ENCODE measurements around the gene BDH2. TPM values are rescaled to one million over a fixed set of nuclear protein-coding genes. Genes with fewer than 3 reads are reported as not detected.

The BDH2 gene
- polyA plus RNA-seq, 2 of the 4 experiments (the other 2 are of a cell fraction) = 15.7 to 28.2 TPM

- FAIRE-seq (no peak), DNase-seq (ENCODE audit: low read depth in 1 of 2, low spot score in 1 of 2) (no peak), ATAC-seq (no peak)
- no peak overlapping the region for H3K27ac ChIP-seq
- H3K4me1 ChIP-seq = no peaks in the 10 kb centered on the region; the same call in 2 of the 3 replicates
- H3K4me2 ChIP-seq = no peak overlapping the region
- H3K9me3 ChIP-seq = no peaks in the 10 kb centered on the region
- 92% methylated on average over 3 of the region's 3 CpGs for WGBS (ENCODE audit: missing lambda C conversion rate)
- H3K4me3 ChIP-seq = no peak overlapping the region
- ChIA-PET POLR2A (no interaction called here), CTCF (interaction anchor here (0.6 kb wide), 1 partner anchor 246 kb away, joined by 5 read pairs; no protein-coding TSS in a partner anchor)
- TF ChIP-seq PHF8 (IDR thresholded peaks at IDR 0.05; ENCODE audit: borderline replicate concordance, low read depth) (no peak), RAD21 (conservative IDR thresholded peaks at IDR 0.05 in 1 of 2, IDR thresholded peaks at IDR 0.05 in 1 of 2) (no peak), JUNB (IDR thresholded peaks at IDR 0.05) (no peak)
Measured at GRCh38 chr4:103095080-103095479, 4.6 kb downstream of the BDH2 start.

- Histone ChIP-seq H3K4me1 (no peaks in the 10 kb centered on the region; the same call in 2 of the 3 replicates), H3K4me2 (no peak overlapping the region), H3K9me3 (no peaks in the 10 kb centered on the region), H3K4me3 (no peak overlapping the region), H3K27ac (no peak overlapping the region)
- ChIA-PET CTCF (interaction anchor here (0.6 to 3.9 kb wide), 20 partner anchors 8 to 1491 kb away, joined by 3 to 27 read pairs (median 5); partner anchors contain the start of genes BDH2 and SLC9B2), POLR2A (no interaction called here)
- DNase-seq (ENCODE audit: low read depth in 1 of 2, low spot score in 1 of 2) (no peak), ATAC-seq (no peak), FAIRE-seq (no peak)
- no peak for TF ChIP-seq RARB (CRISPR knock-in tag; IDR thresholded peaks at IDR 0.05)
- TF ChIP-seq ZC3H11A (IDR thresholded peaks at IDR 0.05) = no peak
- TF ChIP-seq EP300 (IDR thresholded peaks at IDR 0.05) = no peak
Measured at GRCh38 chr4:103092245-103092644, 7.4 kb downstream of the BDH2 start.

GRCh38 chr4:103091601-103092223 is 7.9 kb downstream of the BDH2 start:
- POLR2A ChIA-PET = no interaction called here
- ATAC-seq (peak; percentile 64 to 73; a peak in 4 of 6 replicates), FAIRE-seq (peak; percentile 56), DNase-seq (ENCODE audit: low read depth in 1 of 2, low spot score in 1 of 2) (peak in 1 of 2 experiments; percentile 66)
- 0% methylated on average over 3 of the region's 3 CpGs for WGBS (ENCODE audit: missing lambda C conversion rate)
- Histone ChIP-seq H3K4me2 (no peak overlapping the region), H3K4me3 (no peak overlapping the region), H3K9me3 (no peaks in the 10 kb centered on the region), H3K4me1 (no peaks in the 10 kb centered on the region; the same call in 2 of the 3 replicates), H3K27ac (no peak overlapping the region)
- TF ChIP-seq CTCF (IDR thresholded peaks at IDR 0.05) = peak; percentile 82
- peak; percentile 70 for TF ChIP-seq SMC3 (IDR thresholded peaks at IDR 0.05)
- TF ChIP-seq NR3C1 (IDR thresholded peaks at IDR 0.05) = no peak
- peak; percentile 82 to 85 for TF ChIP-seq RAD21 (conservative IDR thresholded peaks at IDR 0.05 in 1 of 2, IDR thresholded peaks at IDR 0.05 in 1 of 2)
- no peak for TF ChIP-seq HOXB13 (CRISPR knock-in tag; IDR thresholded peaks at IDR 0.05; ENCODE audit: low read depth)
- CTCF ChIA-PET = interaction anchor here (0.6 to 3.9 kb wide), 24 partner anchors 9 to 1491 kb away, joined by 3 to 27 read pairs (median 4); partner anchors contain the start of genes BDH2 and SLC9B2

- no peaks in the 10 kb centered on the region; the same call in 2 of the 3 replicates for H3K4me1 ChIP-seq
- H3K4me3 ChIP-seq = no peak overlapping the region
- H3K27ac ChIP-seq = no peak overlapping the region
- FAIRE-seq (no peak), ATAC-seq (no peak), DNase-seq (ENCODE audit: low read depth in 1 of 2, low spot score in 1 of 2) (no peak)
- no peaks in the 10 kb centered on the region for H3K9me3 ChIP-seq
- CTCF ChIA-PET = interaction anchor here (1.3 to 3.9 kb wide), 4 partner anchors 8 to 469 kb away, joined by 6 to 27 read pairs (median 20); partner anchors contain the start of gene BDH2
- no peak overlapping the region for H3K4me2 ChIP-seq
- POLR2A ChIA-PET = no interaction called here
- TF ChIP-seq HOXB13 (CRISPR knock-in tag; IDR thresholded peaks at IDR 0.05; ENCODE audit: low read depth) (no peak), PBX3 (IDR thresholded peaks at IDR 0.05) (no peak), HDAC2 (IDR thresholded peaks at IDR 0.05) (no peak), MYC (IDR thresholded peaks at IDR 0.05; ENCODE audit: borderline replicate concordance, low read length) (no peak), HOXB5 (CRISPR knock-in tag; IDR thresholded peaks at IDR 0.05) (no peak), CBX2 (IDR thresholded peaks at IDR 0.05; ENCODE audit: borderline replicate concordance, low read depth) (no peak), EP300 (IDR thresholded peaks at IDR 0.05) (no peak), FOXS1 (CRISPR knock-in tag; IDR thresholded peaks at IDR 0.05) (no peak), NR3C1 (IDR thresholded peaks at IDR 0.05) (no peak), EHF (CRISPR knock-in tag; IDR thresholded peaks at IDR 0.05) (no peak)
- WGBS (ENCODE audit: missing lambda C conversion rate) = 35% methylated on average over 2 of the region's 2 CpGs
Measured at GRCh38 chr4:103089481-103089880, 10.2 kb downstream of the BDH2 start.

Measured in A549 (cell line).